GM18867 (cell line): Measurements from ENCODE around the gene ADAM19.

ENCODE experiments used
- ATAC-seq: cut with Tn5 transposase; IDR thresholded peaks from one replicate; pipeline ENCODE4 v1.9.1; 2021; ENCODE audit warnings: mild to moderate bottlenecking, moderate library complexity; ENCODE audit not compliant: unreplicated experiment

ADAM19 gene

DNA sequence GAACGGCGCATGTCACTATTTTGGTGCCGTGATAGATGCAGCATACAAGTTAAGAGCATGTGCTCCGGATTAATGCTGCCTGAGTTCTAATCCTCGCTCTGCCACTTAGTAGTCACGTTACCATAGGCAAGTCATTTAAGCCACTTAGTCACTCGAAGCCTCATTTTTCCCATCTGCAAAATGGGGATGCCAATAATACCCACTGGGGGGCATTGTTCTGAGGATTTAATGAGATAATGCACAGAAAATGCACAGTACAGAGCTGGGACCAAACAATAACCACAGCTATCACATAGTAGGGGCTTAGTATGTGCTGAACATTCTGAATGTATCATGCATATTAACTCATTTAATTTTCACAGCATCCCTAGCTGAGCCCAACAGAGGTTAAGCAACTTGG lies 106.5 kb downstream of the ADAM19 start:
- no peak for ATAC-seq

DNA sequence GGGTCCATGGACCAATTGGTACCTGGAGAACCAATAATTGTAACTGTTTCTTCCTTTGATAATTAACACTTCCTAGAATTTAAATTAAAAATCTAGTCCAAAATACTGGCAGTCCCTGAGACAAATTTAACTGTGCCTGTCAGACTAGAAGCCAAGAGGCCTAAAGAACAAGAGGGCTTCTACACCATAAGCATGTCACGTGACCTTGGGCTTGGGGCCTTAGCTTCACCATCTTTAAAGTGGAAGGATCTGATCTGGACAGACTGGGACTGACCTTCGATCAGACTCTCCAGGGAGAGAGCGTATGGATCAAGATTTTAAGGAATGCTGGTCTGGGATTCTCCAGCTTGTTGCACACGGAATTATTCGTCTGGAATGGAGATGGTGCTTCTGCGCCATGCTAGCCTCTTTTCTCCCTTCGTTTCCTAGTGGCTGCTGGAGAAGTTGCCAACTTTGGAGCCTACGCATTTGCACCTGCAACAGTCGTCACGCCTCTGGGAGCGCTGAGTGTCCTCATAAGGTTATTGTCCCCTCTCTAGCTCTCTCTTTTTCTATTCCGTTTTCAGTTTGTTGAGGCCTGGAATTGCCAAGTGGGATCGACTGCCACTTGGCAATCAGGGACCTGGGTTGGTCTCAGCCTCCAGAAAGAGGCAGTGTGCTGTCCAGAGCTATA lies 107.1 kb downstream of the ADAM19 start:
- ATAC-seq: no peak

DNA sequence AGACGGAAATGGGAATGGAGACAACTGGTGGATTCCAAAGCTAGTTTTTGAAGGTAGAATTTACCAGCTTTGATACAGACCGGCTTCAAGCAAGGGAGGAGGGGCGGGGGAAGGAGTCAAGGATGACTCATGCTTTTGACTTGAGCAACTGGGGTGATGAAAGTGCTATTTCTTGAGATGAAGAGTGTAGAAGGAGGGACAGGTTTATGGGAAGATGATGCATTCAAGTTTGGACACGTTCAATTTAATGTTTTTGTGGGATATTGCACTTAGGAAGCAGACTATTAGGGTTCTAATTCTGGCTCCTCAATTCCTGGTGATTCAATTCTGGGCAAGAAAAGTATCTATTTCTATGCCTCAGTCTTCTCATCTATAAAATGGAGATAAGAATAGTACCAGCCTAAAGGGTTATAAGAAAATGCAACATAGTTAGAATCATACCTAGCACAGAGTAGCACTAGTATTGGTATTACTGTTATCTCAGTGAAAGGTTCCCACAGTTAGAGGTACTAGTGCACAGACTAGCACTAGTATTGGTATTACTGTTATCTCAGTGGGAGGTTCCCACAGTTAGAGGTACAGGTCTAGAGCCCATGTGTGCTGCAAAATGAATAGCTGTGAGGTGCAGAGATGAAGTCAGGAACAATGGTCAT lies 110.9 kb downstream of the ADAM19 start:
- peak; percentile 92 for ATAC-seq

DNA sequence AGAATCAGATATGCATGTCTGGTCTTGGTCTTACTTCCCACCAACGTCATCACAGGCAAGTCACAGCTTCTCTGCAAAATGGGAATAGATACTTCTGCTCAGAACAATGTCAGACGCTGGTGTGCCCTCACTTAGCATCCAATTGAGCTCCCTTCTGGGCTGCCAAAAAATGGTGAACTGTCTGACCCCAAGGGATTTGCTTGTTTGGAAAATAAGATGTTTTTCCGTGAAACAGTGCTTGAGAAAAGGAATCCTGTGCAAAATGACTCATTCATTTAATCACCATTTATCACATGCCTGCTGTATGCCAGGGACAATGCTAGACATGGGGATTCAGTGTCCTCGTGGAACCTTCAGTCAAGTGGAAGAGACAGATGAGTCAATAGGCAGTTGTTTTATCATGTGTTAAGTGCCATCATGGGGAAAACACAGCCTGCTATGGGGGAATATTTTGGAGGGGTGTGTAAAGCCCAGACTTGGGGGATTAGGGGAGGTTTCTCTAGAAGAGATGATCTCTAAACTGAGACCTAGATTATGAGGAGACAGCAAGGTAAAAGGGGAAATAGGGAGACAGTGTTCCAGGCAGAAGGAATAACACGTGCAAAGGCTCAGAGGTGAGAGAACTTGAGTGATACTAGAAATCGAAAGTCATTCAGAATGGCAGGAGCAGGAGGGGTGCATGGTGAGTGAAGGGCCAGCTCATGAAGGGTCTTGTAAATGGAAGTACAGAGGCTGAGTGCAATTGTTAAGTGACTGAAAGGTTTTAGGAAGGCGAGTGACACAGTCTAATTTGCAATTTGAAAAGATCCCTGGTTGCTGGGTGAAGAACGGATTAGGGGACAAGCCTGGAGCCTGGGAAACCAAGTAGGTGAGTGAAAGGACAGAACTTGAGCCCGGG lies 111.7 kb downstream of the ADAM19 start:
- no peak for ATAC-seq

DNA sequence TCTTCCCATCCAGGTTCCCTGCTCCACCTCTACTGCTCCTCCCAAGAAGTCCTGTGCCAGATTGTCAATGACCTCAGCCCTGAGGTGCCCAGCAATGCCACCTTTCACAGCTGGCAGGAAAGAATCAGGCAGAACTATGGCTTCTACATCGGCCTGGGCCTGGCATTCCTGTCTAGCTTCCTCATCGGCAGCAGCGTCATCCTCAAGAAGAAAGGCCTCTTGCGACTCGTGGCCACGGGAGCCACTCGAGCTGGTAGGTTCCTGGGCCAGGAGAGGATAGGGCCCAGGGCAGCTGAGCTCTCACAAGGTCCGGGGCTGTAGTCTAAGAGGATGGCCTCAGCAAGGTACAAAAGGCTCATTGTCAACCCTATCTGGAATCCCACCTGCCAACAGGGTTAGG lies 112.5 kb downstream of the ADAM19 start:
- ATAC-seq: no peak

DNA sequence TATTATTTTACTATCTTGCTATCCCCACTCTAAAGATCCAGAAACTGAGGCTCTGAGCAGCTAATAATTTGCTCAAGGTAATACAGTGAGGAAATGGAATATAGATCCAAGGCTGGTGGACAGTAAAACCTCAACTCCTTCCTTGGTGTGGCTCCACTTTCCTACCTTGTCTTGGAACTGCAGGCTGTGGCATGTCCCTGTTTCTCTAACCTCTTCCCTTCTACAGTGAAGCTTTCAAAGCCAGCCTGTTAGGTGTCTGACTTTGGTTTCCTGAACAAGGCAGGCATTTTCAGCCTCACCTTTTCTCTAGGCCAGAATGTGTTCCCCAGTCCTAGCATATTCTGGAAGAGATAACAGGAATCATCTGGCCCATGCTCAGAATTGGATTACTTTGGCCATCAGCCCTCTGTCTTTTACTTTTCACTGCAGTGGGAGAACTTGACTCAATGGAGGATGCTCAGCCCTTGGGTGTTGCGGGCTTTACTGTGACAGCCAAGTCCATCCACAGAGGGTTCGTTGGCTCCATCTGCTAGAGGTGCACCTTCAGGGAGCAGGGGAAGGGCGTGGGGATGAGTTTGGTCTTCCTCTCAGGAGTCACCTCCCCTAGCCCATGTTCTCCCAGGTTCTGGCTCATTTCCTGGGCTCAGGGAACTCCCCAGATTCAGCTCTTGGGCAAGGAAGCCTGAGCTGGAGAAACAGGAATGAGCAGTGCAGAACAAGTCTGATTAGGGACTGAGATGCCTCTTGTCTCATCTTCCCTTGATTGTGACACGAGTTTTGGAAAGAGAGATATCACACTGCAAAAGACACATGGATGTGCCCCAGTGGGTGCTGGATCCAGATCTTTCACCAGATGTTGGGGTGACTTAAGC lies 114.4 kb downstream of the ADAM19 start:
- no peak for ATAC-seq

DNA sequence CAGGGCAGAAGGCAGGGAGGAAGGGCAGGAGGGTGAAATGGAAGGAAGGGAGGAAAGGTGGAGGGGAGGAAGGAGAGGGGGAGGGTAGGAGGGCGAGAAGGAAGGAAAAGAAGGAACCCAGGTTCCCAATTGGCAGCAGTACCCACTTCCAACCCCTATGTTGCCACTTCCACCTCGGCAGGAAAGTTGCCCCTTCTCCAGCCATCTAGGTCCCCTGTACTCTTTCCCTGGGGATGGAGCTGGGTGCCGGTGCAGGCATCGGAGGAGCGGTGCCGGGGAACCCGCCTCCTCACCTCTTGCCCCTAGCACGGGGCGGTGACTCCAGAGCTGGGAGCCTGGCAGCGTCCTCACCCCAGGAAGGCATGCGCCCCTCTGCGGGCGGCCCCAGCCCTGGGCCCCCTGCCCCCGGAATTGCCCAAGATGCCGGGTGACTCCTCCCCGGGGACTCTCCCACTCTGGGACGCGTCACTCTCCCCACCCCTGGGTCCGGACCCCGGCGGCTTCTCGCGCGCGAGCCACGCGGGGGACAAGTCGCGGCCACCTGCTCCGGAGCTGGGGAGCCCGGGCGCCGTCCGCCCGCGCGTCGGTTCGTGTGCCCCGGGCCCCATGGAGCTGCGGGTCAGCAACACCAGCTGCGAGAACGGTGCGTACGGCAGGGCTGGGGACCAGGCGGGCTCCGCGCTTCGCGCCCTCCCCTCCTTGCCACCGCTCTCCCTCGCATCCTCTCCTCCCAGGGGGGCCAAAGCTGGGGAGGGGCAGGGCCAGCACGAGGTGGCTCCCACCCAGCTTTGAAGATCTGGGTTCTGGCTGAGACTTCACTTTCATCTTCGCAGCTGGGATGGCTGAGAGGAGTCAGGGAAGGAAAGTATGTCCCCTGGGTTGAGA lies 115.6 kb downstream of the ADAM19 start, which contains the start of gene NIPAL4:
TSS of gene NIPAL4 (plus strand) at position 499 of the 885 bp plus-strand sequence. CDS start at position 607, 108 bp downstream.
- ATAC-seq: no peak

DNA sequence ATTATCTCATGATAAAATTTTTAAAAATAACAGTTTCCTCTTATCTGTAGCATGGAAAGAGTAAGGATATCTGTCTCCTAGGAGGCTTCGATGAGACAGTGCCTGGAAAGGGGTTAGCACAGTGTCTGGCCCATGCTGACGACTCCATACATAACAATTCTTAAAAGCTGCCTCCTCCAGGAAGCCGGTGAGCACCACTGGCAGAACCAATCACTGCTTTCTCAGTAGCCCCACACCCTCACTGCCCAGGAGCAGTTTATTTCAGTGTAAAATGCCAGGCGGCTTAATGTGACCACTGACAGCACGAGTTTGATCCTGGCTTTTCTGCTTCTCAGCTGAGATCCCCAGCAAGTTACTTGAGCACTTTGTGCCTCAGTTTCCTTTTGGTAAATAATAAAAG lies 116.7 kb downstream of the ADAM19 start:
- no peak for ATAC-seq

DNA sequence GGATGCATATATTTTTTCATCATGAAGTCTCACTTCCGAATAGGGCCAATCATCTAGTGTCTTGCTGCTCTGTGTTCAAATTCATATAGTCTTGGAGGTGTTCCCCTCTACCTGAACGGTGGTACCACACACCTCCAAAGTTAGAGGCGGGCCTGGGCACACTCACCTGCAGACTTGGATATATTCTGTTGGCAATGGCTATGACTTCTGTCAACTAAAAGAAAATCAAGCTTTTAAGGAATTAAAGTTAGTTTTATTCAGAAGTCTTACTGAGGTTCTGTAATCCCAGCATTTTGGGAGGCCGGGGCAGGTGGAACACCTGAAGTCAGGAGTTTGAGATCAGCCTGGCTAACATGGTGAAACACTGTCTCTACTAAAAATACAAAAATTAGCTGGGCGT lies 118.2 kb downstream of the ADAM19 start:
- ATAC-seq: no peak

DNA sequence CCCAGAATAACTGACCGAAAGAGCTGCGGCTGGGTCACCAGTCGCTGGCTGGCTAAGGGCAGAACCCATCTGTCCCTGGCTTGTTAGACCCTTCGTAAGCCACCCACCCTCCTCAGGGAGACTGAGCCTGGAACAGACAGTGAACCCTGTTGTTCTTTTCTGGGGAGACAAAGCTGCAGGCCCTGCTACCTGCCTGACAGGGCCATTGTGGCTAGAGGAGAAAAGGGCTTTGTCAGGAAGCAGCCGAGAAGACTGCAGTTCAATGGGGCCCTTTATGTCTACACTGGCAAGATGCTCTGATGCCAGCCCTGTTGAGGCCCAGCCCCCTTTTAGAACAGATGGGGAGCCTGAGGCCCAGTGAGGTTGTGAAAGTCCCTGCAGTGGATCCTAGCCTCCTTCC lies 119.3 kb downstream of the ADAM19 start:
- no peak for ATAC-seq

DNA sequence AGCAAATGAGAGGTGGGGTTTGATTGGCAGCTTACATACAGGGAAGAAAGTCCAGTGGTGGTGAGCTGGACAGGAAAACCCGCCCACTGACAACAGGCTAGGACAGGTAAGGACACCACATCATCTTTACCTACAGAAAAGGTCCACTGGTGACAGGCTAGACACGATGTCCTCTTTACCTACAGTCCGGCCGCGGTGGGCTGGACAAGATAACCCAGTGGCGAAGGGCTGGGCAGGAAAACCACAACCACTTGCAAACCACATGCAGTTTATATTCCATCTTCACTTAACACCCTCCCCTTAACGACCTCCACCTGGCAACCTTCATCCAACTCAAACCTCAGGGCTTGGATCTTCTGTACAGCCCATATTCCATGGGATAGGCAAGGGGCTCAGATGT lies 120.5 kb downstream of the ADAM19 start:
- ATAC-seq: no peak

DNA sequence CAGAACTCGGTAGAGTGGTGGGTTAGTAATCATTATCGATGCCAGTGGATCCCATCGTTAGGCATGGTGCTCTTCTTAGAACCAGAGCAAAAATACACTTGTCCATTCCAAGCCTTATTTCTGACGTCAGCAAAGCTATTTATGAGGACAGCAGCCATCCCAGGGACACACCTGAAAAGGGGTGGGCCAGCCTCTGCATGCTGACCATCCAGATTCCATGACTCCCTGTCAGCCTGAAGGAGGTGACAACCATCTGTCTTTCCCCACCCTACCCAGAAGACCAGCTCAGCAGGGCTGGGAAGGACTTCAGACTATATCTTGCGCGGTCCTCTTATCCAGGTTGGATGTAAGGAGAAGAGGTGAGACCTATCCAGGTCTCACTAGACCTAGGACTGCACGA lies 121.3 kb downstream of the ADAM19 start:
- no peak for ATAC-seq

DNA sequence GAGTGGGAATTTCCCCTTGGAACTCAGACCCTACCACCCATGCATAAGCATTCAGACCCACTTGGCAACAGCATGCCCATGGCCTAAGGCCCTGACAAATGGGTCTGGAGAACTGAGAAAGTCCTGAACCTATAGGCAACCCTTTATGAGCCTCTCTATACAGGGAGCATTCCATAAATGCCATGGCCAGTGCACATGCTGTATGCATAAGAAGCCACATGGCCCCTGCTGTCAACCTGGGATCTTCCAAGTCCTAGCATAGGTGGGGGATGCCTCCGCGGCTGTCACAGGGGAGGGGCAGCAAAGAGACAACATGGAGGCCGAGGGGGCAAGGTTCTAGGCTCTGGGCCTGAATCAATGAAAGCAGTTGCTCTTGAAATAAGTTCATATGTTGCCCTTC lies 123.8 kb downstream of the ADAM19 start:
- no peak for ATAC-seq

DNA sequence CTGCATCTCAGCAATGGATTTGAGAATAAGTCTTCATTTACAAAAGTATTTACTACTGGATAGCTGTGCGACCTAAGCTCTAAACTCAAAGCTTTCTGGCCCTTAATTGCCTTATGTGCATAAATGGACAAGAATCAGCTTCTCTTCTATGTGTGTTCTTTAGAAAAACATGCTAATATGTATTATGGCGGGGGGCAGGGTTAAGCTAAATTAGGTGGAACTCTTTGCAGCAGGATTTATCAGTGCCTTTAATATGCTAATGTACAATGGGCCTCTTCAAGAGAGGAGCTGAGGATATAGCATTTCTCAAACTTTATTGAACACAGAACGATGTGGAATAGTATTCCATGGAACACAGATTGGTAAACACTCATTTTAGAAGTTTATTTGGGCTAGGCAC lies 125.6 kb downstream of the ADAM19 start:
- ATAC-seq: no peak

DNA sequence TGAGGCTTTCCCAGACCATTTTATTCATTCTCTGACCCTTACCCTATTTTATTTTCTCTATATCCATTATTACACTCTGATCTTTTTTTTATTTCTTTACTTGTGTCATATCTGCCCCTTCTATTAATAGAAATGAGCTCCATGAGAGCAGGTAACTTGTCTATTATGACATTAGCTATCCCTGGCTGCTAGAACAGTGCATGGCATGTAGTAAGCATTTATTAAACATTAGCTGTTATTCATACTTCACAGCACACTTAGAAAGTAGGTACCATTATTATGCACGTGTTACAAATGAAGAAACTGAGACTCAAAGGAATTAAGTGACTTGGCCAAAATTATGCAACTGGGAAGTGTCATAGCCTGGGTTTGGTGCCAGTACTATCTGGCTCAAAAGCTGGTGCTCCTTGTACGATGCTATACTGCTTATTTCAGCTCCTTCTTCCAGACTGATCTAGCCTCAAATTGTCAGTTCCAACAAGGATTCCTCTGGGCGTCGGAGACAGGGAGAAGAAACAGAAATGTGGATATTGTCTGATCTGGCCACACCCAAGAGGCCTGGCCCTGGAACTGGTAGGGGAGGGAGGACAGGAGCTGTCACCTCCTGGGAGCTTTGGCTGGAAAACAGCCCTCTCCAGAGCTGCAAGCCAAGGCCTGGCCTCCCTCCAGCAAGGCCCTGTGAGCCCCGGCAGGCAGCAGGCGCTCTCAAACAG lies 126.4 kb downstream of the ADAM19 start:
- no peak for ATAC-seq

DNA sequence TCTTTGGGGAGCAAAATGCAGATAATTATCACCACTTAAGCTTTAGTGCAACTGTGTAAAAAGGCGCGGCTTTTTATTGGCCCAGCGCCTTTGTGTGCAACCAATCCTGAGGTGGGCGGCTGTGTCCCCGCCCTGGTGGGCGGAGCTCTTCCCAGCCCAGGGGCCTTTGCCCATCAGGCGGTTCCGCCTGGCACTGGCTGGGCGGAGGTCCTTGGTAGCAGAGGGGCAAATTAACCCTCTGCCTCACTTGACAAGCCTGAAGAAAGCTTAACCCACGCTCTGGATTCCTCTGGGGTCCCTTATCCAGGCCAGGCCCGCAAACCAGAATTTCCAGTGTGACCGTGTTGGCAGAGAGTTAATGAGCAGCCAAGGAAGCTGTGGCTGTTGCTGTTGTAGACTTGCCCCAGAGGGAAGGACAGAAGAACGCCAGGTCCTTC lies 128.4 kb downstream of the ADAM19 start:
- no peak for ATAC-seq

DNA sequence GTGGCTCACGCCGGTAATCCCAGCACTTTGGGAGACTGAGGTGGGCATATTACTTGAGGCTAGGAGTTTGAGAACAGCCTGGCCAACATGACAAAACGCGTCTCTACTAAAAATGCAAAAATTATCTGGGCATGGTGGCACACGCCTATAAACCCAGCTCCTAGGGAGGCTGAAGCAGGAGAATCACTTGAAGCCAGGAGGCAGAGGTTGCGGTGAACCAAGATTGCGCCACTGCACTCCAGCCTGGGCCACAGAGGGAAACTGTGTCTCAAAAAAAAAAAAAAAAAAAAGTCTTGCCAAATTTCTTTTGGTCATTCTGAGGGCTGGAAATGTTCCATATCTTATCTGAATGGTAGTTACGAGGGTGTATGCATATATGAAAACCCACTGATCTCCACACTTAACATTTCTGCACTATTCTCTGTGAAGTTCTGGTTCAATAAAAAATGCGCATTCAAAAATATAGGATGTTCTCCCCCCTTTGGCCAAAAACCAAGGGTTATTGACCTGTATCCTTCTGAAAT lies 129.1 kb downstream of the ADAM19 start:
- ATAC-seq: no peak

DNA sequence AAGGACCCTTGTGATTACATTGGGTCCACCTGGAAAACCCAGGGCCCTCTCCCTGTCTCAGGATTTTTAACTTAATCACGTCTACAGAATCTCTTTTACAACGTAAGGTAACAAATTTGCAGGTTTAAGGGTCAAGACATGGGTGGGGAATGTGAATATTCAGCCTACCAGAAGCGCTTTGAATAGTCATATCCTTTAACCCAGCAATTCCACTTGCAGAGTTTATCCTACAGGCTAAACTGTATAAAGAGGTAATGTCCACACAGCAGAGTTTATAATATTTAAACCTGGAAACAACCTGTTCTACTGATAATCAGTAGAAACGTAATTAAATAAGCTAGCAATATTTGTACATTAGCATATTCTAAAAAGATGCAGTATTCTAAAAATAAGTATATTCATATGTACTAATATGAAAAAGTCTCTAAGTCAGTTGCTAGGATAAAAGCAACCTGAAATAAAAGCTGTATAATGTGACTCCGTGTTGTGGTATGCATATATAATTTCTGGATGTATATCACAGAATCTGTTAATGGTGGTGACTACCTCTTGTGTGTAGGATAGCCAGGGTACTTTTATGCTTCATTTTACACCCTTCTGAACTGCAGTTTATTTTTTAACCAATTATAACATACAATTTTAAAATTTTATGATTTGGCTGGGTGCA lies 129.7 kb downstream of the ADAM19 start:
- no peak for ATAC-seq
